Tibial nerve (tissue), 4 donors: ENCODE measurements around the gene SLC43A3.

Experiments used
- EP300 ChIP-seq, 2 donors: sonication (generic); formaldehyde crosslinking; IDR thresholded peaks; one replicate each; pipeline ENCODE4 v1.6.1; 2017; ENCODE audit warnings: antibody characterized with exemption in 2 of 2, mild to moderate bottlenecking in 1 of 2
- POLR2A ChIP-seq, 2 donors: fragments of 450-650 bp; IDR thresholded peaks; one replicate each; pipeline ENCODE4 v1.6.1; 2017; ENCODE audit warnings: antibody characterized with exemption in 2 of 2, mild to moderate bottlenecking in 2 of 2, moderate library complexity in 2 of 2
- TF ChIP-seq, protein P1 (sequence below), 5 experiments: fragments of 200-600 bp in 3 of 5; fragments of 450-650 bp in 2 of 5; sonication (generic) in 3 of 5; IDR thresholded peaks; one replicate each; pipeline ENCODE4 v1.5.1; 2016 to 2019; ENCODE audit warnings: antibody characterized with exemption in 5 of 5, mild to moderate bottlenecking in 3 of 5, moderate library complexity in 2 of 5

DNA sequence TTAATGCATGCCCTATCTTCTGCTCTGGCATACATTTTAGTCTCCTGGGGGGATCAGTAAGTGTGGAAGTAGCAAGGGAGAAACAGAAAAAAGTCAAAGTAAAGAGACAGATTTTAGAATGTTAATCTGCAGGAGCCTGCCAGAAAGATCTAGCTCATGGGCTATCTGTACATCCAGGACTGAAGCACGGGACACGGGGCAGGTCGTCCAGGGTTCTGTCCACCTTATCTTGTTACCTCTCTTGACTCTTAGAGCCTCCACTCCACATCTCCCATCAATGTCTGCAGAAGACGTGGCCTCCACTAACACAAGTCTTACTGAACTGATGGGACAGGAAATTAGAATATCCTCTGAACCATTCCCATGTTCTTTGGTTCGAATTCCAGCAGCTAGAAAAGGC is 1.7 kb upstream of the SLC43A3 start:
- TF ChIP-seq POLR2A (IDR thresholded peaks at IDR 0.05) (no peak), EP300 (IDR thresholded peaks at IDR 0.05) (no peak)
- TF ChIP-seq, protein P1, sequence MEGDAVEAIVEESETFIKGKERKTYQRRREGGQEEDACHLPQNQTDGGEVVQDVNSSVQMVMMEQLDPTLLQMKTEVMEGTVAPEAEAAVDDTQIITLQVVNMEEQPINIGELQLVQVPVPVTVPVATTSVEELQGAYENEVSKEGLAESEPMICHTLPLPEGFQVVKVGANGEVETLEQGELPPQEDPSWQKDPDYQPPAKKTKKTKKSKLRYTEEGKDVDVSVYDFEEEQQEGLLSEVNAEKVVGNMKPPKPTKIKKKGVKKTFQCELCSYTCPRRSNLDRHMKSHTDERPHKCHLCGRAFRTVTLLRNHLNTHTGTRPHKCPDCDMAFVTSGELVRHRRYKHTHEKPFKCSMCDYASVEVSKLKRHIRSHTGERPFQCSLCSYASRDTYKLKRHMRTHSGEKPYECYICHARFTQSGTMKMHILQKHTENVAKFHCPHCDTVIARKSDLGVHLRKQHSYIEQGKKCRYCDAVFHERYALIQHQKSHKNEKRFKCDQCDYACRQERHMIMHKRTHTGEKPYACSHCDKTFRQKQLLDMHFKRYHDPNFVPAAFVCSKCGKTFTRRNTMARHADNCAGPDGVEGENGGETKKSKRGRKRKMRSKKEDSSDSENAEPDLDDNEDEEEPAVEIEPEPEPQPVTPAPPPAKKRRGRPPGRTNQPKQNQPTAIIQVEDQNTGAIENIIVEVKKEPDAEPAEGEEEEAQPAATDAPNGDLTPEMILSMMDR (IDR thresholded peaks at IDR 0.05), result no peak
